ENCODE data around the gene NEDD1.

DNA sequence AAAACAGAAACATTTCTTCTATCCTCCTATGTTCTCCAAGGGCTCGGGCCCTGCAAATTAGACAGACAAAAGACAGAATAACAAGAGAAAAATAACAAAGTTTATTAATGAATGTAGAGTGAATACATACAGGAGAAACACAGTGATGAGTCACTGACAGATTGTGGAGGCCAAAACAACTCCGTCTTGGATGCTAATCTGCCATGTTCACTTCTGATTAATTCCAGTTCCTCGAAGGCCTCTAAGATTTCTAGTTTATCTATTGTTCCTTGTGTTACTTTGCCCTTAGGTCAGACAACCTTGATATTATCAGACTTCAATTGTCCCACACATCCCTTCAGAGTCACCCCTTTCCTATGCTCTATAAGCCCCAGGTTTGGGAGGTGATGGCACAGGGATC lies 26.8 kb upstream of the NEDD1 start:
- TF ChIP-seq, protein P1, sequence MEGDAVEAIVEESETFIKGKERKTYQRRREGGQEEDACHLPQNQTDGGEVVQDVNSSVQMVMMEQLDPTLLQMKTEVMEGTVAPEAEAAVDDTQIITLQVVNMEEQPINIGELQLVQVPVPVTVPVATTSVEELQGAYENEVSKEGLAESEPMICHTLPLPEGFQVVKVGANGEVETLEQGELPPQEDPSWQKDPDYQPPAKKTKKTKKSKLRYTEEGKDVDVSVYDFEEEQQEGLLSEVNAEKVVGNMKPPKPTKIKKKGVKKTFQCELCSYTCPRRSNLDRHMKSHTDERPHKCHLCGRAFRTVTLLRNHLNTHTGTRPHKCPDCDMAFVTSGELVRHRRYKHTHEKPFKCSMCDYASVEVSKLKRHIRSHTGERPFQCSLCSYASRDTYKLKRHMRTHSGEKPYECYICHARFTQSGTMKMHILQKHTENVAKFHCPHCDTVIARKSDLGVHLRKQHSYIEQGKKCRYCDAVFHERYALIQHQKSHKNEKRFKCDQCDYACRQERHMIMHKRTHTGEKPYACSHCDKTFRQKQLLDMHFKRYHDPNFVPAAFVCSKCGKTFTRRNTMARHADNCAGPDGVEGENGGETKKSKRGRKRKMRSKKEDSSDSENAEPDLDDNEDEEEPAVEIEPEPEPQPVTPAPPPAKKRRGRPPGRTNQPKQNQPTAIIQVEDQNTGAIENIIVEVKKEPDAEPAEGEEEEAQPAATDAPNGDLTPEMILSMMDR (conservative IDR thresholded peaks at IDR 0.05): no peak
- TF ChIP-seq EZH2 (IDR thresholded peaks at IDR 0.05; ENCODE audit: low read depth): no peak
